Activated effector memory CD4-positive, alpha-beta T cell treated with anti-CD3 and anti-CD28 coated beads, Interleukin-2, amount 50 U/mL, for 16 hours (primary cell): ENCODE measurements around the gene RNF213.
A peak's percentile ranks its signal among the peaks of the same experiment; 100 is the strongest.
"Not testable (repeated sequence)": the region's sequence is repeated elsewhere in the genome, so short reads cannot be mapped to it uniquely, and the experiment has no call there.

Experiments used
- DNase-seq: peaks from one replicate; pipeline ENCODE4 v3.0.0-alpha.2; 2020

RNF213 gene

DNA sequence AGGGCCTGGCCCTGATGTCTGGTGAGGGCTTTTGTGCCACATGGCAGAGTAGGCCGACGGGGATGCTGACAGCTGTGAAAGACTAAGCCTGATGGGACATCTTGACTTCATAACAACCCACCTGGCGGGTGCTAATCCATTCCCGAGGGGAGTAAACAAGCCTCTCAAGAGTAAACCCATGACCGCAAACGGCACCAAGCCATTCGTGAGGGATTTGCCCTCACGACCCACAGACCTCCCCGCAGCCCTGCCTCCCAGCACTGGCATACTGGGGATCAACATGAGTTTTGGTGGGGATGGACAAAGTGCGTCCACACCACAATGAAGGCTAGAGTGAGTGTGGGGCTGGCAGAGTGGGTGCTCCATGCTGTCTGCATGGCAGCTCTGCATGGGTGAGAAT, 11.7 kb downstream of the RNF213 start:
- no peak for DNase-seq

DNA sequence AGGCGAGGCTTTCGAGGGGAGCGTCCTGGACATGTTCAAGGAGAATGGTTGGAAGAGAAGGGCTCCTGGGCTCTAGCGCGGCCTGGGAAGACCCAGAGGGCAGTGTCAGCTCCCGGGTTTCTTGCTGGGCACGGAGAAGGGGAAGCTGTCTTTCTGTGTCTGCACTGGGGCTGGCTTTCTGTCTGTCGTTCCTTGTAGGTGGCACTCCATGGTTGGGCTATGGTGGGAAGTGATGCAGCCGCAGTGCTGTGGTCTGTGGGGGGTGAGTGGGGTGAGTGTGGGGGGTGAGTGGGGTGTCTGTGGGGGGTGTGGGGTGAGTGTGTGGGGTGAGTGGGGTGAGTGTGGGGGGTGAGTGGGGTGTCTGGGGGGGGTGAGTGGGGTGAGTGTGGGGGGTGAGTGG, 13.7 kb downstream of the RNF213 start:
- no peak for DNase-seq

DNA sequence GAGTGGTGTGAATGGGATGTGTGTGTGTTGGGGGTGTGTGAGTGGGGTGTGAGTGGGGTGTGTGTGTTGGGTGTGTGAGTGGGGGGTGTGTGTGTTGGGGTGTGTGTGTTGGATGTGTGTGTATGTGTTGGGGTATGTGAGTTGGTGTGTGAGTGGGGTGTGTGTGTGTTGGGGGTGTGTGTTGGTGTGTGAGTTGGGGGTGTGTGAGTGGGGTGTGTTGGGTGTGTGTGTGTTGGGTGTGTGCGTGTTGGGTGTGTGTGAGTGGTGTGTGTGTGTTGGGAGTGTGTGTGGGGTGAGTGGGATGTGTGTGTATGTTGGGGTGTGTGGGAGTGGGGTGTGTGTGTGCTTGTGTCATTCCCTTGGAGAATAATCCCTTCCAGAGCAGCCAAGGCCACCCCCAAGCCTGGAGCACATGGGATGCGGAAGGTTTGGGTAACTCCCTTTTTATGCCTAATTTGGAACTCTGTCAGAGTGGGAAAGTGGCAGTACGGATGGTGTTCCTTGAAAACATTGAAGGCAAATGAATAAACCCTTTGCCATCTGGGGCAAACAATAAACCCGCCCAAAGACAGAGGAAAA, 14.3 kb downstream of the RNF213 start:
- no peak for DNase-seq

DNA sequence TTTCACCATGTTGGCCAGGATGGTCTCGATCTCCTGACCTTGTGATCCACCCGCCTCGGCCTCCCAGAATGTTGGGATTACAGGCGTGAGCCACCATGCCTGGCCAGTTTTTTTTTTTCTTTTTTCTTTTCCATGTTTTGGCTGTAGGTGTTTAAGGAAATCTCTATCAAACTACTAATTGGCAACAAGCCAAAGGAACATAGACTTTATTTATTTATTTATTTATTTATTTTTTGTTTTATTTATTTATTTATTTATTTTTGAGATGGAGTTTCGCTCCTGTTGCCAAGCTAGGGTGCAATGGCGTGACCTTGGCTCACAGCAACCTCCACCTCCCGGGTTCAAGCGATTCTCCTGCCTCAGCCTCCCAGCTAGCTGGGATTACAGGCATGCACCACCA, 15.2 kb downstream of the RNF213 start:
- DNase-seq = not testable (repeated sequence)

DNA sequence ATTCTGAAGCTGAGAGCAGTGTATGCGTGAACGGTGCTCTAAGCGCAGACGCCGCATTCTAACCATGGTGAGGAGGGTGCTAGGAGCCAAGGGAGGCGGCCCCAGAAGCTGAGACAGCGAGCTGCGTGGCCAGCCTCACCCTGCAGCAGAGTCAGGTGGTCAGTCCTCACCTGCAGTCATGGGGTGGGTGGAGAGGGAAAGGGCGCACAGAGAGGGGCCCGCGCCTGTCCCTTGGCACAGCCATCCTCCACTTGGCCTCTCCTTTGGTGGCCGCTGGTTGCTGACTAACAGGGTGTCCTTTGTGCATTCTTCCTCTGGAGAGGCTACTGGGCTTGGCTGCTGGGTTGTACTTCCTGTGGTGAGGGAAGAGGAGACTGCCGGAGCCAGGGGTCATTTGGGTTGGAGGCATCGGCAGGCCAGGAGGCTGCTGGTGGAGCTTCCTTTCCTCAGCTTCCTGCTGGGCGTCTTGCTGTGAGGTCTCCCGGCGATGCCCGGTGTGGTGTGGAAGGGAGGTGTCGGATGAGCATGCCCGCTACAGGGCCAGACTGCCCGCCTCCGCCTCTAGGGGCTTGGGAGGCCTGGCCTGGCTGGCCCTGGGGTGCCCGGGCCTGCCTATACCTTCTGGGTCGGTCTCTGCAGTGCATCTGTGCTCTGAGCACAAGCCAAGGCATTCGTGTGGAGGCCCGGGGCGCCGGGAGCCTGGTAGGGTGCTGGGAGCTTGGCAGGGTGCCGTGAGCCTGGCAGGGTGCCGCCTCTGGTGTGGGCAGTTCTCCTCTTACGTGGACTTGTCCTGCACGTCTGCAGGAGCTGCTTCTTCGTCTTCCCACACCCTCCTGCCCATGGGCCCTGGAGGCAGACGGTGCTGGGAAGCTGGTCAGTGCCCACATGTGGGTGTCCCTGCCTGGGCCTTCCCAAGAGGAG, 17.4 kb downstream of the RNF213 start:
- no peak for DNase-seq

DNA sequence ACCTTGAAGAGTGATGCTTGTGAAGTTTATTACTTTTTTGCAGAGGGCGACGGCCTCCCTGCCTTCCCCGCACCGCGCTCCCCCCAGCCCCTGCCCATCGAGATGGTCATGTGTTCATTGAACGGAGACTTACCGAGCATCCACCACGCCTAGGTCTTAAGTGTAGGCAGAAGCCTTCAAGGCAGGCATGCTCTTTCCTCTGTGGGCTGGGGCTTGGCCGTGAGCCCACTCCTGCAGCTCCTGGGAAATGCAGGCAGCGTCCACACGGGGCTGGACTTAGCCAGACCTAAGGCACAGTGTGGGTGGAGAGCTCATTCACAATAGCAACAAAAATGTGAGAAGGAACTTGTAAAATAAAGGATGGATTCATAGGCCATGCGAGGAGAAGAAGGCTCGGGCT, 19.2 kb downstream of the RNF213 start:
- DNase-seq = no peak

DNA sequence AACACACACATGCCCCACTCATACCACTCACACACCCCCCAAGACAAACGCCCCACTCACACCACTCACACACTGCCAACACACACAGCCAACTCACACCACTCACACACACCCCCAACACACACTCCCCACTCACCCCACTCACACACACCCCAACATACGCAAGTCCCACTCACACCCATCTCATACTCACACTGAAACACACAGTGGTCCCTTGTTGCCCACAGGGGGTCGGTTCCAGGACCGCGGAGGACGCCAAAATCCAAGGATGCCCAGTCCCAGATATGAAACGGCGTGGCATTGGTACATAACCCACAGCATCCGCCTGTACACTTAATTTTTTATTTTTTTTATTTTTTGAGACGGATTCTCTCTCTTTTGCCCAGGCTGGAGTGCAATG, 20.9 kb downstream of the RNF213 start:
- no peak for DNase-seq

DNA sequence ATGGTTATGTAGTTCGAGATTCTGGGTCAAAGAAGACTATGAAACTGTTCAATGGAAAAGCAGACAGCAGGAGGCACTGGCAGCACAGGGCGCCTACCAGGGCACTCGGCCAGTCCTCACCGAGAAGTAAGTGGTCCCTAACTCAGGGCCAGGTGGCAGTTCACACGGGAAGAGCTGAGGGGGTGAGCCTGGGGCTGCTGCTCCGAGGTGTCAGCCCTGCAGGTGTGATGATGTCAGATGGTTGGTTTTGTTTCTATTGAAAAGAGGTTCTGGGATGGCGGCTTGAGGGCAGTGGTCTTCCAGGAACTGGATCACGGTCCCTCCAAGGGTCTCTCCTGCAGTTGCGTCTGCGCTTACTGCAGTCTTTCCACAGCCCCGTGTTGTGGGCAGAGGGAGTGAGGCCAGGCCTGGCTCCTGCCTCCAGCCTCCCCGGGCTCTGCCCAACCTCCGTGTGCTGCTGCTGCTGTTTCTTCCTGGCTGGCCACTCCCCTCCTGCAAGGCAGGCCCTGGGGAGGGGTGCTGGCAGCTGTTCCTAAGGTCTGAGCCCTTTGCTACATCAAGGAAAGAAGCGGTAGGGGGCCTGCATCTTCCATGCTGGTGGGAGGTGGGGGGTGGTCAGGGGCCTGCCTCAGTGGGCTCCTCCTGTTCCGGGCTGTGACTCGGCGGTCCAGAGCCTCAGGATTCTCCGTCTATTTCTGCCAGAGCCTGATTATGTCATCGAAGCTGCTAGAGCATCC, 22.6 kb downstream of the RNF213 start:
- DNase-seq = no peak

DNA sequence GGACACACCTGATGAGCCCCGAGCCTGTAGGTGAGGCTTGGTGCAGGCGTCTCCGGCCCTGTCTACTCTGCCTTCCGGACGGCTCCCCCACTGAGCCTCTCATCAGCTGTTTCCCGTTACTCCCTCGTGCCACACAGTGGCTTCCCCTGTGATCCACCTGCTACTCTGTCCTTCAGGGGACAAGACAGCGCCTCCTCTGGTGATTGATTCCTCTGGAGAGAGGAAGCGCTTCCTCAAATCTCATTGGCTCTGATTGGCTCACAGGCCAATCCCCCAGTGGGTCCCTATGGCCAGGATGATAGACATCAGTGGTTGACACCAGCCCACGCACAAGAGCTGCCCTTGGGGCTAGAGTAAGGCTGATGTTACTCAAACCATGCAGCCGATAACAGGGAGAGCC, 24.0 kb downstream of the RNF213 start:
- DNase-seq = peak; percentile 69

DNA sequence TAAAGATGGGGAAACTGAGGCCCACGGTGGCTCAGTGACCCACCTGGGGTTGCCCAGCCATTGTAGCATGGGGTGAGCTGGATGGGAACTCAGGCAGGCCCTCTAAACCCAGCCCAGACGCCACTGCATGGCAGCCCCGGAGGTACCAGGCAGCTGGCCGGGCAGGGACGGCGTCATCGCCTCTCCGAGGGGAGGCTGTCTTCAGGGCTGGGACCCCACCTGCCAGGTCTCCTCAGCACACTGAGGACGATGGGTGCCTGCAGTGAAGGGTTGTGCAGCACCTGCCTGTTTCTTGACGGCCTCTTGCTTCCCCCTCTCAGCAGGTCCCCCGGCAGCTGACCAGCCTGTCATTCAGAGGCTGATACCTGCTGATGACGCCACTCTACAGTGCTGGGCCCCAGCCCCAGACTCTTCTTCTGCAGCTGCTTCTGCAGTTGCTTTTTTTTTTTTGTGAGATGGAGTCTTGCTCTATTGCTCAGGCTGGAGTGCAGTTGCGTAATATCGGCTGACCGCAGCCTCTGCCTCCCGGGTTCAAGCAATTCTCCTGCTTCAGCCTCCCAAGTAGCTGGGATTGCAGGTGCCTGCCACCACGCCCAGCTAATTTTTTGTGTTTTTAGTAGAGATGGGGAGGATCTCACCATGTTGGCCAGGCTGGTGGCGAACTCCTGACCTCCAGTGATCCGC, 24.7 kb downstream of the RNF213 start:
- DNase-seq = no peak

DNA sequence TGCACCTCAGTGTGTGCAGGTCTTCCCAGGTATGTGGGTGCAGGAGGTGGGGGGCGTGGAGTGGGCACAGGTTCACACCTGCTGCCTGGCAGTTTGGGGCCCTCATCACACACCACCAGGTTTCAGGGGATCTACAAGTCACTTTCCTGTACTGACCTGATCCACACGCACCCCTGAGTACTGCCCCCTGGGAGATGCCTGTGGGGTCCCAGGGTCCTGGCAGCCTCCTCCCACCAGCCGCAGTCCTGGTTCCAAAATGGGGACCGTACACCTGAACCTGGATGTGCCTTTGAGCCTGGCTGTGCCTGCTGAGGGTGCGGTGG, 25.9 kb downstream of the RNF213 start:
- DNase-seq = no peak

DNA sequence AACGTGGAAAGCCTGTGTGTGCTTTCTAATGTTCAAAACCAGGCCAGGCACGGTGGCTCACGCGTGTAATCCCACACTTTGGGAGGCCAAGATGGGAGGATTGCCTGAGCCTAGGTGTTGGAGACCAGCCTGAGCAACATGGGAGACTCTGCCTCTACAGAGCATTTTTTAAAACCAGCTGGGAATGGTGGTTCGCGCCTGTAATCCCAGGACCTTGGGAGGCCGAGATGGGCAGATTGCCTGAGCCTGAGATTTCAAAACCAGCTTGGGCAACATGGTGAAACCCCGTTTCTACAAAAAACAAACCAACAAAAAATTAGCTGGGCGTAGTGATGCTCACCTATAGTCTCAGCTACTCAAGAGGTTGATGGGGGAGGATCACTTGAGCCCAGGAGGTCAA, 26.4 kb downstream of the RNF213 start:
- DNase-seq = no peak

DNA sequence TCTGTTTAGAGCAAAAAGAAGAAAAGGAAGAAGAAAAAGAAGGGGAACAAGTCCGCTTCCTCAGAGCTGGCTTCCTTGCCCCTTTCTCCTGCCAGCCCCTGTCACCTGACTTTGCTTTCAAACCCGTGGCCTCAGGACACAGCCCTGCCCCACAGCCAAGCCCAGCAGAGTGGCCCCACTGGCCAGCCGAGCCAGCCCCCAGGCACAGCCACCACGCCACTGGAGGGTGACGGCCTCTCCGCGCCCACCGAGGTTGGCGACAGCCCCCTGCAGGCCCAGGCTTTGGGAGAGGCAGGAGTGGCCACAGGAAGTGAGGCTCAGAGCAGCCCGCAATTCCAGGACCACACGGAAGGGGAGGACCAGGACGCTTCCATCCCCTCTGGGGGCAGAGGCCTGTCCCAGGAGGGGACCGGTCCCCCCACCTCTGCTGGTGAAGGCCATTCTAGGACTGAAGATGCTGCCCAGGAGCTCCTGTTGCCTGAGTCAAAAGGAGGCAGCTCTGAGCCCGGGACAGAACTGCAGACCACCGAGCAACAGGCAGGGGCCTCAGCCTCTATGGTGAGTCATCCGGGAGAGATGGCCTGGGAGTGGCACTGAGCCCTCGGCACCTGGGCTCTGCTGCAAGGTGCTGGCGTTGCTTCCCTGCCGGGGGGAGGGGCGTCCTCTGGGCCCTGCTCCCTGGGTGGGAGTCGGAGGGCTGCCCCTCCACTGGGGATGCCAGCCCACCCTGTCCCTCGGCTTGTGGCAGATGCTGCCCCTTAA, 27.3 kb downstream of the RNF213 start:
- no peak for DNase-seq

DNA sequence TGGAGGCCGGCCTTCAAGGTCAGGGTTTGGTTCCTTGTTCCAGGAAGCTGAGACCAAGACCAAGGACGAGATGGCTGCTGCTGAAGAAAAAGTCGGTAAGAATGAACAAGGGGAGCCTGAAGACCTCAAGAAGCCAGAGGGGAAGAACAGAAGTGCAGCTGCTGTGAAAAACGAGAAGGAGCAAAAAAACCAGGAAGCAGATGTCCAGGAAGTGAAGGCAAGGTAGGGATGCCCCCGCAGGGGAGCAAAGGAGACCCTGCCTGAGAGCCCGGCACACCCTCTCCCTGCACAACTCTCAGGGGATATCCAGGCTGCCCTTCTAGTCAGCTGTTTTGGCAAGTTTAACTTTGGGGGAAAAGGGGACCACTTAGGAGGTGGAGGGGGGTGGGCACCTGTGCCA, 29.0 kb downstream of the RNF213 start:
- no peak for DNase-seq

DNA sequence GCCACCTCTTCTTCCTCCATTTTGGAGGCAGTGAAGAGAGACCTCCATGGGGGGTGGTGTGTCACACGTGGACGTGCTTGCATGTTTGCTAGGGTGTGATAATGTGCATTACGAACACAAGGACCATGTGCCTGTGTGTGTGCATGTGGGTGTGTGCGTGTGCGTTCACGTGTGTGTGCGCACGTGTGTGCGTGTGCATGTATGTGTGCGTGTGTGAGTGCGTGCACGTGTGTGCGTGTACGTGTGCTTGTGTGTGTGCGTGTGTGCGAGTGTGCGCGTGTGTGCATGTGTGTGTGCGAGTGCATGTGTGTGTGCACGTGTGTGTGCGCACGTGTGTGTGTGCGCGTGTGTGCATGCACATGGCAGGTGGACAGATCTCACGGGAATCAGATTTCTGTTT, 29.5 kb downstream of the RNF213 start:
- no peak for DNase-seq

DNA sequence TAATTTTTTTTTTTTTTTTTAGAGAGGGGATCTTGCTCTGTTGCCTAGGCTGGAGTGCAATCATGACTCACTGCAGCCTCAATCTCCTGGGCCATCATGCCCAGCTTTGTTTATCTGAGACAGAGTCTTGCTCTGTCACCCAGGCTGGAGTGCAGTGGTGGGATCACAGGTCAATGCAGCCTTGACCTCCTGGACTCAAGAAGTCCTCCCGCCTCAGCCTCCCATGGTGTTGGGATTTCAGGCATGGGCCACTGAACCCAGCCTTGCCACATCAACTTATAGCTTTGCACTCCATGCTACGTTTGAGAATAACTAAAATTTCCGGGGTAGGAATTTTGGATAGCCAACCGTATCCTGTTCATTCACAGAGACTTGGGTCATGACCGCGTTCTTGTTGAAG, 30.6 kb downstream of the RNF213 start:
- no peak for DNase-seq

DNA sequence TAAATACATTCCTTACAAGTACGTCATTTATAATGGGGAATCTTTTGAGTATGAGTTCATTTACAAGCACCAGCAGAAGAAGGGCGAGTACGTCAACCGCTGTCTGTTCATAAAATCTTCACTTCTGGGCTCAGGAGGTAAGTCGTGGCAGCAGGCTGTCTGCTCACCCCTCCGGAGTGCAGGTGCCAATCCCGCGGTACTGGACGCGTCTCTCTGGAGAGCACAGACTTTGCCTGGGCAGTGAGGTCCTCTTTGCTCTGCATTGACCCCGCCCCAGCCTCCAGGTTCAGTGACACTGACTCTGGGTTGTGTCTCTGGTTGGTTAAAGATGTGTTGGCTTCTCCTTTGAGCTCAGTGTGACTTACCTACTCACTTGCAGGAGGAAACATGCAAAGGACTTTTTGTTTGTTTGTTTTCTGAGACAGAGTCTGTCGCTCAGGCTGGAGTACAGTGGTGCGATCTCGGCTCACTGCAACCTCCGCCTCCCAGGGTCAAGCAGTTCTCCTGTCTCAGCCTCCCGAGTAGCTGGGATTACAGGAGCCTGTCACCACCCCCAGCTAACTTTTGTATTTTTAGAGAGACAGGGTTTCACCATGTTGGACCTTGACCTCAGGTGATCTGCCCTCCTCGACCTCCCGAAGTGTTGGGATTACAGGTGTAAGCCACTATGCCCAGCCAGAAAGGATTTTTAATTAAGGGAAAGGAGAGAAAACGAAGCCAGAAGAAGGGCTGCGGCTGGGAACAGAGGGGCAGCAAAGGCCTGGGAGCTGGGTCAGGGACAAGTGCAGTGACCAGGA, 31.2 kb downstream of the RNF213 start:
- DNase-seq = no peak

DNA sequence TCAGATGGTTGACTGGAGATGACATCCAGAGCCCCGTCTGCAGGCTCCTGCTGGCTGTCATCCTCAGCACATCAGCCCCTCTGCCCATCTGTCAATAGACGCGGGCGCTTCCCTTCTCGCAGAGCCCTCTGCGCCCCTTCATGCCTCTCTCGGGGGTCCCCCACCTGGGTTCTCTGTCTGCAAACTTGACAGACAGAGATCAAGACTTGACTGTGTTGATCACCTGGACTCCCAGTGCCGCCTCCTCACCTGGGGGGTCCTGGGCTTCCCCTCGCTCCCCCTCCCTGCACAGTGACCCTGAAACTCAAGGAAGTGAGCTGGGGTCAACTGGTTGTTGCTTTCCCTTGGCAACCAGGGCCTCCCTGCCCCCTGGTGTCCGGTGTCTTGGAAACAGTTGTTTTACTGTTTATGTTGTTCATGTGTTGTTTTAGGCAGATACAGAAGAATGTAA, 31.9 kb downstream of the RNF213 start:
- no peak for DNase-seq

DNA sequence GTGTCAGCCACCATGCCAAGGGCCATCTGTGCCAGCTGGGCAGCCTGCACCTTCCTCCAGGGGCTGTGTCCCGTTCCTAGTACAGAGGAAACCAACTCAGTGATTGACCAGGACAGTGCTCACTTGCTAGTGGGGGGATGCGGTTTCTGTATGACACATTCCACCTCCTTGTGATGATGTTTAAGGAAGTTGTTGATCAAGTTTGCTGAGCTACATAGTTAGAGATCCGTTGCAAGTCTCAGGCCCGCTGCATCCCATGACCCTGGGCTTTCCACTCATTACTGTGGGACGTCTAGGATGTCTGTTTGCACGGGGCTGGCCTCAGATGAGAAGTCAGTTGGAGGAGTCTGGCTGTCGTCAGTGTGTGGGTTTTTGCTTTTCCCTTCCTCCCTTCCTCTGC, 33.6 kb downstream of the RNF213 start:
- no peak for DNase-seq

DNA sequence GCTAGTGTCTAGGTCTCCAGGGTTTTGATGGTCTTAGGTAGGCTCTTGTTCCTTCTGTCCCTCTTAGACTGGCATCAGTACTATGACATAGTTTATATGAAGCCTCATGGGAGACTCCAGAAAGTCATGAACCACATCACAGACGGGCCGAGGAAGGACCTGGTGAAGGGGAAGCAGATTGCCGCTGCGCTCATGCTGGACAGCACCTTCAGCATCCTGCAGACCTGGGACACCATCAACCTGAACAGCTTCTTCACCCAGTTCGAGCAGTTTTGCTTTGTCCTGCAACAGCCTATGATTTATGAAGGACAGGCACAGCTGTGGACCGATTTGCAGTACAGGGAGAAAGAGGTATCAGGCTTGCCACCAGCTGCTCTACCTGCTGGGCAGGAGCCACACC, 34.0 kb downstream of the RNF213 start:
- no peak for DNase-seq

DNA sequence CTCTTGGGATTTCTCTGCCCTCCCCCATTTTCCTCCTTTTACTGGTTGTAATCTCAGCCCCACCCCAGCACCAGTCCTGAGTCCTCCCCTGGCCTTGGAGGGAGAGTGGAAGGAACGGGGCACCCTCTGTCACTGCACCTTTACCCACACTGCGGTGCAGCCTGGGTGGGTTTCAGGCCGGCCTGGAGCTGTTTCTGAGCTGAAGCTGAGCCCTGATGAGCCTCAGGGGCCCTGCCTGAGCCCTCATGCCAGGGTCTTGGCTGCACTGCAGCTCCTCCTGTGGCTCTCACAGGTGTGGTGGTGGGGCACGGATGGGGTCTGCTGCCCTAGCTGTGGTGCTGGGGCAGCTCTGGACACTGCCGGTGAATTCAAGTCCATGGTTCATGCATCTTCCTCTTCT, 34.5 kb downstream of the RNF213 start:
- DNase-seq = no peak

DNA sequence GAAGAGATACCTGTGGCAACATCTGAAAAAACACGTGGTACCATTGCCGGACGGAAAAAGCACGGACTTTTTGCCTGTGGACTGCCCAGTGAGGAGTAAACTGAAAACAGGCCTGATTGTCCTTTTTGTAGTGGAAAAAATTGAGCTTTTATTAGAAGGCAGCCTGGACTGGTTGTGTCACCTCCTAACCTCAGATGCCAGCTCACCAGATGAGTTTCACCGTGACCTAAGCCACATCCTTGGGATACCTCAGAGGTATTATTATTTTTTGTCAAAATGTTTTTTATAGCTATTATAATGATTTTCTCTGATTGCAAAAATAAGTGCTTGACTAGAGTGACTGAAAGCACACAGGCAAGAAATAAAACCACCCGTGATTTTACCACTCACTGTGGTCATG, 34.9 kb downstream of the RNF213 start:
- DNase-seq = no peak
